HG03060 (cell line): Measurements from ENCODE around the gene PPP1R15A.
A peak's percentile ranks its signal among the peaks of the same experiment; 100 is the strongest.
"Not testable (repeated sequence)": the region's sequence is repeated elsewhere in the genome, so short reads cannot be mapped to it uniquely, and the experiment has no call there.

Experiments used
- ATAC-seq: cut with Tn5 transposase; IDR thresholded peaks from one replicate; pipeline ENCODE4 v1.9.1; 2021; ENCODE audit warnings: low read depth, moderate number of reproducible peaks; ENCODE audit not compliant: unreplicated experiment

Gene PPP1R15A

GRCh38 chr19:48872182-48872883 is at the start of gene PPP1R15A:
PPP1R15A (plus strand) TSS chr19:48872421; CDS start chr19:48873234, 813 bp downstream.
- peak; percentile 48 for ATAC-seq

GRCh38 chr19:48822514-48822913 is 49.7 kb upstream of the PPP1R15A start:
- no peak for ATAC-seq

- no peak for ATAC-seq
Observed at GRCh38 chr19:48826606-48827020, 45.6 kb upstream of the PPP1R15A start.

- no peak for ATAC-seq
Observed at GRCh38 chr19:48830088-48830487, 42.1 kb upstream of the PPP1R15A start.

GRCh38 chr19:48830965-48831364 is 41.3 kb upstream of the PPP1R15A start:
- ATAC-seq, result no peak

- no peak for ATAC-seq
Observed at GRCh38 chr19:48833049-48833448, 39.2 kb upstream of the PPP1R15A start.

GRCh38 chr19:48833977-48834376 is 38.2 kb upstream of the PPP1R15A start:
- no peak for ATAC-seq

- ATAC-seq, result peak; percentile 57
Observed at GRCh38 chr19:48835734-48836088, 36.5 kb upstream of the PPP1R15A start.

GRCh38 chr19:48836089-48837017 is 35.9 kb upstream of the PPP1R15A start, which contains the start of gene HSD17B14:
HSD17B14 (minus strand) TSS chr19:48836491; CDS start chr19:48836411, 80 bp downstream.
- no peak for ATAC-seq

- ATAC-seq, result no peak
Observed at GRCh38 chr19:48837051-48837524, 35.1 kb upstream of the PPP1R15A start.

- no peak for ATAC-seq
Observed at GRCh38 chr19:48837687-48838086, 34.5 kb upstream of the PPP1R15A start.

GRCh38 chr19:48841047-48841446 is 31.2 kb upstream of the PPP1R15A start:
- ATAC-seq, result no peak

- ATAC-seq, result no peak
Observed at GRCh38 chr19:48841571-48841970, 30.6 kb upstream of the PPP1R15A start.

- no peak for ATAC-seq
Observed at GRCh38 chr19:48842789-48843162, 29.4 kb upstream of the PPP1R15A start.

- no peak for ATAC-seq
Observed at GRCh38 chr19:48844472-48844871, 27.7 kb upstream of the PPP1R15A start.

GRCh38 chr19:48845384-48845783 is 26.8 kb upstream of the PPP1R15A start:
- ATAC-seq, result no peak

- ATAC-seq, result not testable (repeated sequence)
Observed at GRCh38 chr19:48846659-48847058, 25.6 kb upstream of the PPP1R15A start.

GRCh38 chr19:48852292-48852691 is 19.9 kb upstream of the PPP1R15A start:
- no peak for ATAC-seq

- ATAC-seq, result no peak
Observed at GRCh38 chr19:48853483-48853882, 18.7 kb upstream of the PPP1R15A start.

- ATAC-seq, result no peak
Observed at GRCh38 chr19:48854103-48854502, 18.1 kb upstream of the PPP1R15A start.

- ATAC-seq, result no peak
Observed at GRCh38 chr19:48856921-48857320, 15.3 kb upstream of the PPP1R15A start.
